Lower leg skin (tissue), 3 donors: ENCODE data around the gene KCNG4.

Source experiments
- POLR2A ChIP-seq, 2 donors: fragments of 450-650 bp; IDR thresholded peaks; one replicate each; pipeline ENCODE4 v1.6.1; 2016 to 2017; ENCODE audit warnings: antibody characterized with exemption in 2 of 2, mild to moderate bottlenecking in 1 of 2, moderate library complexity in 1 of 2
- TF ChIP-seq, protein P1 (sequence below), 3 donors: fragments of 450-650 bp; IDR thresholded peaks; one replicate each; pipeline ENCODE4 v1.5.1; 2016; ENCODE audit warnings: antibody characterized with exemption in 3 of 3, mild to moderate bottlenecking in 3 of 3, moderate library complexity in 2 of 3

DNA sequence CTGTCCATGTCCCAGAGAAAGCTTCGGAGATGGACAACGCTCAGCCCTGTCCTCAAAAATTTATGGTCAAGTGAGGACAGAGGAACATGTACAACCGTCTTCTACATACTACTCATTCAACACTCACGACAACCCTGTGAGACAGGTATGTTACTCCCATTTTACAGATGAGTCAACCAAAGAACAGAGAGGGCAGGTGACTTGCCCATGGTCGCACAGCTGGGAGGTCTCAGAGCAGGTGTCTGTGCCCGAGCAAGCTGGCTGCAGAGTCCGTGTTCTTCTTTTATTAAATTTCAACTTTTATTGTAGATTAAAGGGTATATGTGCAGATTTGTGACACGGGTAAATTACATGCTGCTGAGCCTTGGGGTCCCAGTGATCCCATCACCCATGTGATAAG, 49.1 kb upstream of the KCNG4 start:
- TF ChIP-seq, protein P1, sequence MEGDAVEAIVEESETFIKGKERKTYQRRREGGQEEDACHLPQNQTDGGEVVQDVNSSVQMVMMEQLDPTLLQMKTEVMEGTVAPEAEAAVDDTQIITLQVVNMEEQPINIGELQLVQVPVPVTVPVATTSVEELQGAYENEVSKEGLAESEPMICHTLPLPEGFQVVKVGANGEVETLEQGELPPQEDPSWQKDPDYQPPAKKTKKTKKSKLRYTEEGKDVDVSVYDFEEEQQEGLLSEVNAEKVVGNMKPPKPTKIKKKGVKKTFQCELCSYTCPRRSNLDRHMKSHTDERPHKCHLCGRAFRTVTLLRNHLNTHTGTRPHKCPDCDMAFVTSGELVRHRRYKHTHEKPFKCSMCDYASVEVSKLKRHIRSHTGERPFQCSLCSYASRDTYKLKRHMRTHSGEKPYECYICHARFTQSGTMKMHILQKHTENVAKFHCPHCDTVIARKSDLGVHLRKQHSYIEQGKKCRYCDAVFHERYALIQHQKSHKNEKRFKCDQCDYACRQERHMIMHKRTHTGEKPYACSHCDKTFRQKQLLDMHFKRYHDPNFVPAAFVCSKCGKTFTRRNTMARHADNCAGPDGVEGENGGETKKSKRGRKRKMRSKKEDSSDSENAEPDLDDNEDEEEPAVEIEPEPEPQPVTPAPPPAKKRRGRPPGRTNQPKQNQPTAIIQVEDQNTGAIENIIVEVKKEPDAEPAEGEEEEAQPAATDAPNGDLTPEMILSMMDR (IDR thresholded peaks at IDR 0.05) = no peak
- no peak for TF ChIP-seq POLR2A (IDR thresholded peaks at IDR 0.05)
